GM12878 (cell line): ENCODE measurements around the gene TRAPPC4. TPM values are rescaled to one million over a fixed set of nuclear protein-coding genes. Genes with fewer than 3 reads are reported as not detected.

ENCODE experiments used
- ATAC-seq: fragments of 200-7000 bp; cut with Tn5 transposase; 3 replicates; pipeline ENCODE4 v1.9.1; 2020; ENCODE audit warnings: mild to moderate bottlenecking, moderate library complexity
- BruUV-seq: library from RNA; stranded (reverse); fragments of 400-500 nt; replicated peaks from 2 replicates; lab custom pipeline; 2021; lab: Mats Ljungman, UMichigan
- CTCF ChIA-PET: fragments of 300-600 bp; sonication (Branson Sonifier 250); formaldehyde crosslinking; extraction: SDS; loops from one replicate; lab custom pipeline; 2021; ENCODE audit warnings: inconsistent platforms; lab: Yijun Ruan, JAX
- POLR2A ChIA-PET: fragments of 350-600 bp; formaldehyde crosslinking; extraction: SDS; loops from one replicate; lab custom pipeline; 2021; ENCODE audit warnings: inconsistent platforms; lab: Charles Lee
- RAD21 ChIA-PET: fragments of 300-600 bp; sonication (Branson Sonifier 250); formaldehyde crosslinking; loops from one replicate; lab custom pipeline; 2023; ENCODE audit warnings: antibody characterized with exemption; ENCODE audit not compliant: unreplicated experiment; lab: Charles Lee
- SMC1A ChIA-PET: fragments of 300-600 bp; sonication (Branson Sonifier 250); formaldehyde crosslinking; loops from one replicate; lab custom pipeline; 2023; ENCODE audit not compliant: unreplicated experiment, uncharacterized antibody; lab: Charles Lee
- DNase-seq: peaks from one replicate; pipeline ENCODE4 v3.0.0-alpha.2; 2011; ENCODE audit warnings: low read depth, low spot score
- FAIRE-seq: peaks from 3 replicates; lab custom pipeline; 2011; peaks lifted over from hg19 to GRCh38; lab: Jason Lieb, UNC
- H2AFZ ChIP-seq: 2 replicates; pipeline ENCODE4 v1.6.0; 2011; ENCODE audit warnings: low read depth, low read length, control low read depth; ENCODE audit not compliant: control insufficient read depth
- H3K27ac ChIP-seq: 2 replicates; pipeline ENCODE4 v1.5.1; 2011; ENCODE audit warnings: control low read depth; ENCODE audit not compliant: control insufficient read depth, insufficient read depth
- H3K27me3 ChIP-seq, 2 experiments: replicated peaks in 1 of 2; 2 replicates each; pipeline versions ENCODE4 v1.6.0 to v1.6.1; 2011; ENCODE audit warnings: low read length in 1 of 2; ENCODE audit not compliant: control insufficient read depth in 2 of 2, insufficient read depth in 2 of 2
- H3K36me3 ChIP-seq, 2 experiments: 2 replicates each; pipeline ENCODE4 v1.5.1; 2011; ENCODE audit warnings: low read length in 1 of 2; ENCODE audit not compliant: control insufficient read depth in 2 of 2, insufficient read depth in 2 of 2
- H3K4me1 ChIP-seq: 2 replicates; pipeline ENCODE4 v1.6.1; 2011; ENCODE audit warnings: mild to moderate bottlenecking, low read length, moderate library complexity, mixed read lengths; ENCODE audit not compliant: control insufficient read depth, insufficient read depth
- H3K4me2 ChIP-seq: 2 replicates; pipeline ENCODE4 v1.6.0; 2011; ENCODE audit warnings: control low read depth; ENCODE audit not compliant: control insufficient read depth, insufficient read depth
- H3K4me3 ChIP-seq: fragments of 200-600 bp; sonication (generic); 2 replicates; pipeline ENCODE4 v1.5.1; 2016
- H3K79me2 ChIP-seq: 2 replicates; pipeline ENCODE4 v1.6.0; 2011; ENCODE audit warnings: low read length; ENCODE audit not compliant: control insufficient read depth, insufficient read depth
- H3K9ac ChIP-seq: 2 replicates; pipeline ENCODE4 v1.8.0; 2011; ENCODE audit warnings: low read length, control low read depth, mixed read lengths; ENCODE audit not compliant: control insufficient read depth, insufficient read depth
- H3K9me3 ChIP-seq: replicated peaks from 3 replicates; pipeline ENCODE4 v1.5.1; 2011; ENCODE audit warnings: mild to moderate bottlenecking, low read length; ENCODE audit not compliant: control insufficient read depth, insufficient read depth
- H4K20me1 ChIP-seq: 2 replicates; pipeline ENCODE4 v1.6.0; 2011; ENCODE audit not compliant: control insufficient read depth, insufficient read depth
- ATF3 ChIP-seq: IDR thresholded peaks from 2 replicates; pipeline ENCODE4 v1.6.1; 2011; ENCODE audit warnings: low read depth, mild to moderate bottlenecking, low read length, moderate library complexity, borderline replicate concordance; ENCODE audit errors: extremely low read depth
- ATF7 ChIP-seq: fragments of 450-650 bp; IDR thresholded peaks from 2 replicates; pipeline ENCODE4 v1.6.1; 2016; ENCODE audit warnings: low read depth, mild to moderate bottlenecking
- BCL3 ChIP-seq: IDR thresholded peaks from 2 replicates; pipeline ENCODE4 v1.6.1; 2011; ENCODE audit warnings: borderline replicate concordance, low read depth, mild to moderate bottlenecking, moderate library complexity, low read length; ENCODE audit not compliant: insufficient read depth, poor library complexity, severe bottlenecking
- CEBPB ChIP-seq, 2 experiments: fragments of 150-350 bp in 1 of 2; IDR thresholded peaks; 2 replicates each; pipeline ENCODE4 v1.6.1; 2012 to 2014; ENCODE audit warnings: low read depth in 2 of 2, low read length in 2 of 2, borderline replicate concordance in 1 of 2, inconsistent platforms in 1 of 2
- FOS ChIP-seq: IDR thresholded peaks from 3 replicates; pipeline ENCODE4 v1.6.1; 2011; ENCODE audit warnings: borderline replicate concordance; ENCODE audit not compliant: insufficient read length; ENCODE audit errors: extremely low read depth
- GABPA ChIP-seq: IDR thresholded peaks from 2 replicates; pipeline ENCODE4 v1.6.1; 2014; ENCODE audit warnings: antibody characterized with exemption, low read depth, mild to moderate bottlenecking, inconsistent platforms
- HDAC6 ChIP-seq: fragments of 200-600 bp; sonication (generic); IDR thresholded peaks from one replicate; pipeline ENCODE4 v1.8.0; 2017; ENCODE audit warnings: antibody characterized with exemption; ENCODE audit not compliant: unreplicated experiment
- KLF5 ChIP-seq: fragments of 450-650 bp; IDR thresholded peaks from 2 replicates; pipeline ENCODE4 v1.6.1; 2014; ENCODE audit warnings: mild to moderate bottlenecking; ENCODE audit not compliant: partially characterized antibody
- LARP7 ChIP-seq: fragments of 450-650 bp; IDR thresholded peaks from 2 replicates; pipeline ENCODE4 v1.6.1; 2017; ENCODE audit warnings: mild to moderate bottlenecking
- NFXL1 ChIP-seq: fragments of 450-650 bp; IDR thresholded peaks from 2 replicates; pipeline ENCODE4 v1.6.1; 2017; ENCODE audit warnings: antibody characterized with exemption, mild to moderate bottlenecking, borderline replicate concordance
- PKNOX1 ChIP-seq: fragments of 450-650 bp; IDR thresholded peaks from 2 replicates; pipeline ENCODE4 v1.6.1; 2016; ENCODE audit warnings: mild to moderate bottlenecking
- POLR2AphosphoS5 ChIP-seq: IDR thresholded peaks from 2 replicates; pipeline ENCODE4 v1.6.1; 2011; ENCODE audit warnings: mild to moderate bottlenecking, low read length, inconsistent platforms
- RB1 ChIP-seq: fragments of 450-650 bp; formaldehyde crosslinking; IDR thresholded peaks from 2 replicates; pipeline ENCODE4 v1.6.1; 2017; ENCODE audit warnings: mild to moderate bottlenecking, borderline replicate concordance
- USF1 ChIP-seq: IDR thresholded peaks from 2 replicates; pipeline ENCODE4 v1.6.1; 2011; ENCODE audit warnings: borderline replicate concordance, low read depth, mild to moderate bottlenecking, moderate library complexity, mixed read lengths, low read length; ENCODE audit not compliant: insufficient read depth; ENCODE audit errors: extremely low read length
- ZBED1 ChIP-seq: IDR thresholded peaks from 2 replicates; pipeline ENCODE4 v1.6.1; 2016; ENCODE audit warnings: borderline replicate concordance
- ZZZ3 ChIP-seq: IDR thresholded peaks from 2 replicates; pipeline ENCODE4 v1.6.1; 2011; ENCODE audit warnings: low read depth; ENCODE audit not compliant: control insufficient read depth, insufficient read length
- WGBS: methylation state at CpG from one replicate; pipeline ENCODE4 v1.1.6; 2016; ENCODE audit warnings: low lambda C conversion rate; ENCODE audit not compliant: insufficient replicate concordance, insufficient coverage; ENCODE audit errors: missing lambda C conversion rate; 5-methylcytosine and 5-hydroxymethylcytosine counted together
- in situ Hi-C: fragments of 300-500 bp; cut with MboI; formaldehyde crosslinking; loops from 9 replicates; pipeline ENCODE4 v1.14.3; 2018; ENCODE audit warnings: mixed read lengths
- intact Hi-C: fragments of 100-400 bp; cut with micrococcal nuclease; formaldehyde crosslinking; loops from one replicate; pipeline ENCODE4 v1.14.2; 2022; ENCODE audit not compliant: unreplicated experiment
- polyA plus RNA-seq, 11 experiments: library from polyadenylated mRNA; depleted of rRNA in 4 of 11; unstranded in 6 of 11; stranded (reverse) in 5 of 11; fragments of >200 nt; fragmentation: Nextera tagmentation in 4 of 11; fragmentation: Illumina TruSeq in 1 of 11; extraction: Ambion mirVana in 4 of 11; extraction: Trizol in 1 of 11; gene quantifications; 1 replicate in 1 of 11; 2 replicates in 10 of 11; pipeline versions ENCODE4 v1.2.1 to v1.2.3, GENCODE V29; 2011 to 2016; ENCODE audit warnings: inconsistent platforms in 2 of 11, missing spikeins in 2 of 11, low read depth in 1 of 11
- total RNA-seq, 4 experiments: library from RNA; depleted of rRNA in 3 of 4; stranded (reverse); fragments of >200 nt in 3 of 4; fragmentation: Illumina TruSeq in 1 of 4; extraction: Trizol in 1 of 4; gene quantifications; 2 replicates each; pipeline versions ENCODE4 v1.2.1 to v1.2.3, GENCODE V29; 2013 to 2021

The TRAPPC4 gene
- total and polyA plus RNA-seq, 10 of the 15 experiments (the other 5 are each of a cell fraction or from before 2014, with no cell fraction given), result 61.6 to 231 (median 98.8) TPM

GRCh38 chr11:119019996-119020395 is 1.4 kb downstream of the TRAPPC4 start:
- H3K4me1 ChIP-seq, result no peaks in the 10 kb centered on the region; the same call in 1 of the 2 replicates
- ChIA-PET SMC1A (interaction anchor here (1.3 to 6.4 kb wide), 4 partner anchors 10 to 86 kb away, joined by 3 to 40 read pairs (median 15); partner anchors contain the start of genes CENATAC and SLC37A4), POLR2A (interaction anchor here (0.6 to 2.1 kb wide), 6 partner anchors 10 to 301 kb away, joined by 3 to 6 read pairs (median 4); partner anchors contain the start of genes C2CD2L, HYOU1 and SLC37A4), RAD21 (interaction anchor here (1.3 kb wide), 1 partner anchor 65 kb away, joined by 4 read pairs; the partner anchor contains the start of gene HMBS), CTCF (interaction anchor here (1.3 to 3.2 kb wide), 3 partner anchors 10 to 37 kb away, joined by 4 to 16 read pairs (median 16); partner anchors contain the start of gene HYOU1)
- in situ Hi-C loops (no loop called here), intact Hi-C loops (loop anchor here (2.0 to 5.0 kb wide), 2 partner anchors 37 to 82 kb away; partner anchors contain the start of genes DPAGT1 and HYOU1)
- FAIRE-seq, result no peak
- peak overlapping the region; percentile 96 for H3K4me3 ChIP-seq
- H3K27me3 ChIP-seq, result no peaks in the 10 kb centered on the region
- TF ChIP-seq LARP7 (no peak), NFXL1 (no peak), GABPA (no peak), HDAC6 (no peak), PKNOX1 (no peak), POLR2AphosphoS5 (no peak), ATF3 (no peak), BCL3 (no peak), RB1 (no peak), KLF5 (no peak), FOS (no peak), ATF7 (no peak), ZZZ3 (no peak), ZBED1 (no peak), CEBPB (IDR thresholded peaks at IDR 0.05; ENCODE audit: borderline replicate concordance in 1 of 2, low read depth in 2 of 2, low read length in 2 of 2) (no peak), USF1 (no peak)
- H3K9ac ChIP-seq, result peak overlapping the region; percentile 24
- H2AFZ ChIP-seq, result no peak overlapping the region
- H3K36me3 ChIP-seq, result peaks cover 14 to 15% of the 10 kb centered on the region in 2 experiments
- no peaks in the 10 kb centered on the region; the same call in 2 of the 3 replicates for H3K9me3 ChIP-seq
- H3K79me2 ChIP-seq, result peaks cover 50% of the 10 kb centered on the region
- no peaks in the 10 kb centered on the region for H4K20me1 ChIP-seq
- H3K27ac ChIP-seq, result no peak overlapping the region; the same call in 1 of the 2 replicates
- no TSS peak for BruUV-seq
- no peak for ATAC-seq
- peak overlapping the region; percentile 92 for H3K4me2 ChIP-seq
- WGBS, result 44% methylated on average over 2 of the region's 2 CpGs
- no peak for DNase-seq
